Naive thymus-derived CD4-positive, alpha-beta T cell (primary cell): ENCODE measurements around the gene OGFOD2. TPM values are rescaled to one million over a fixed set of nuclear protein-coding genes. Genes with fewer than 3 reads are reported as not detected.
A peak's percentile ranks its signal among the peaks of the same experiment; 100 is the strongest.

Experiments
- ATAC-seq: fragments of 150-1000 bp; cut with Tn5 transposase; 2 replicates; pipeline ENCODE4 v1.10.0; 2021; ENCODE audit warnings: mild to moderate bottlenecking, moderate library complexity
- CTCF ChIA-PET: fragments of 350-600 bp; sonication (Branson Sonifier 250); formaldehyde crosslinking; loops from one replicate; lab custom pipeline; 2021; ENCODE audit warnings: antibody characterized with exemption; lab: Charles Lee
- POLR2A ChIA-PET: fragments of 350-600 bp; sonication (Branson Sonifier 250); formaldehyde crosslinking; loops from one replicate; lab custom pipeline; 2021; ENCODE audit warnings: antibody characterized with exemption, inconsistent platforms; lab: Charles Lee
- DNase-seq, 9 donors: peaks; one replicate each; pipeline versions ENCODE4 v3.0.0 to v3.0.0-alpha.2; 2020 to 2022; ENCODE audit warnings: mixed read lengths in 1 of 9
- H3K27ac ChIP-seq: one replicate; pipeline ENCODE4 v1.7.0; 2013; ENCODE audit warnings: mild to moderate bottlenecking, low read depth, low read length, moderate library complexity
- H3K27me3 ChIP-seq, 2 donors: one replicate each; pipeline ENCODE4 v1.7.0; 2013; ENCODE audit warnings: low read length in 2 of 2, mild to moderate bottlenecking in 2 of 2, moderate library complexity in 2 of 2; ENCODE audit not compliant: control insufficient read depth in 2 of 2, insufficient read depth in 2 of 2
- H3K36me3 ChIP-seq, 3 experiments: 1 replicate in 2 of 3; 2 replicates in 1 of 3; pipeline ENCODE4 v1.7.0; 2013; ENCODE audit warnings: low read length in 3 of 3, mild to moderate bottlenecking in 3 of 3, moderate library complexity in 1 of 3; ENCODE audit not compliant: insufficient read depth in 3 of 3, control insufficient read depth in 2 of 3
- H3K4me1 ChIP-seq, 2 donors: one replicate each; pipeline ENCODE4 v1.7.0; 2013; ENCODE audit warnings: low read length in 2 of 2, mild to moderate bottlenecking in 2 of 2, moderate library complexity in 1 of 2; ENCODE audit not compliant: control insufficient read depth in 2 of 2, insufficient read depth in 2 of 2
- H3K4me3 ChIP-seq: 2 replicates; pipeline ENCODE4 v1.7.0; 2013; ENCODE audit warnings: mild to moderate bottlenecking, low read length
- H3K9me3 ChIP-seq, 3 experiments: 1 replicate in 2 of 3; 2 replicates in 1 of 3; pipeline ENCODE4 v1.7.0; 2013; ENCODE audit warnings: low read length in 3 of 3; ENCODE audit not compliant: control insufficient read depth in 2 of 3
- H3K27ac Mint-ChIP-seq, 9 donors: one replicate each; pipeline ENCODE4 v1.8.0; 2020 to 2022; ENCODE audit warnings: mixed read lengths in 9 of 9, mild to moderate bottlenecking in 8 of 9, moderate library complexity in 5 of 9, inconsistent platforms in 2 of 9
- H3K27me3 Mint-ChIP-seq, 5 donors: one replicate each; pipeline ENCODE4 v1.8.0; 2021 to 2022; ENCODE audit warnings: mixed read lengths in 5 of 5, mild to moderate bottlenecking in 1 of 5
- H3K36me3 Mint-ChIP-seq, 5 donors: one replicate each; pipeline ENCODE4 v1.8.0; 2020 to 2022; ENCODE audit warnings: mixed read lengths in 5 of 5, mild to moderate bottlenecking in 3 of 5, inconsistent platforms in 1 of 5
- H3K4me1 Mint-ChIP-seq, 7 donors: one replicate each; pipeline ENCODE4 v1.8.0; 2020 to 2022; ENCODE audit warnings: mixed read lengths in 7 of 7, mild to moderate bottlenecking in 3 of 7, inconsistent platforms in 1 of 7
- H3K4me3 Mint-ChIP-seq, 10 donors: one replicate each; pipeline ENCODE4 v1.8.0; 2020 to 2022; ENCODE audit warnings: mild to moderate bottlenecking in 10 of 10, mixed read lengths in 10 of 10, moderate library complexity in 6 of 10, inconsistent platforms in 2 of 10
- H3K9me3 Mint-ChIP-seq, 11 donors: one replicate each; pipeline ENCODE4 v1.8.0; 2020 to 2022; ENCODE audit warnings: mixed read lengths in 11 of 11, mild to moderate bottlenecking in 4 of 11, inconsistent platforms in 1 of 11, moderate library complexity in 1 of 11
- intact Hi-C, 2 donors: fragments of 100-400 bp; cut with micrococcal nuclease; formaldehyde crosslinking; loops; one replicate each; pipeline ENCODE4 v1.15.1; 2023
- polyA plus RNA-seq, 2 donors: library from polyadenylated mRNA; unstranded; fragments of 300-500 nt; fragmentation: Illumina TruSeq; gene quantifications; one replicate each; pipeline ENCODE4 v1.2.3, GENCODE V29; 2021
- total RNA-seq, 6 experiments: library from RNA in 5 of 6; stranded (reverse) in 5 of 6; gene quantifications; 1 replicate in 5 of 6; 2 replicates in 1 of 6; pipeline ENCODE4 v1.2.3 and lab custom pipeline; 2021 to 2026

Gene OGFOD2
- 10 to 100 TPM; 17.4 to 49.1 (median 27.2) TPM for total RNA-seq
- 10 to 100 TPM; 16.8 to 19.5 TPM for polyA plus RNA-seq
- 2.4 reads per million, percentile 12 among the genes with 10 or more reads in this experiment for total RNA-seq (lab: John Stamatoyannopoulos, UW)

GRCh38 chr12:122974892-122975789, at the start of gene OGFOD2:
Gene OGFOD2 (plus strand): TSS chr12:122975244. CDS start chr12:122975252, 8 bp downstream.
- intact Hi-C loops = loop anchor here (1.0 to 10.0 kb wide), 22 partner anchors 9 to 1390 kb away; partner anchors contain the start of genes ABCB9 (in 2 of the 2), DDX55 (in 2 of the 2), DIABLO (in 2 of the 2) and MPHOSPH9 (in 2 of the 2)
- H3K27me3 ChIP-seq = no peaks in the 10 kb centered on the region
- Mint-ChIP-seq H3K9me3 (no peaks in the 10 kb centered on the region), H3K27ac (peak within 1 kb of the TSS; percentile 99 to 100 (median 99)), H3K27me3 (peaks cover 0 to 3% (median 0%) of the 10 kb centered on the region in 5 donors), H3K4me1 (peaks cover 19 to 46% (median 31%) of the 10 kb centered on the region in 7 donors), H3K4me3 (peak within 1 kb of the TSS; percentile 92 to 99 (median 97)), H3K36me3 (peaks cover 0 to 2% (median 0%) of the 10 kb centered on the region in 5 donors)
- peak; percentile 80 to 93 (median 92) for DNase-seq
- H3K4me1 ChIP-seq = peaks cover 23 to 28% of the 10 kb centered on the region in 2 donors
- ATAC-seq = peak; percentile 92
- ChIA-PET CTCF (interaction anchor here (1.4 kb wide), 1 partner anchor 80 kb away, joined by 4 read pairs; no protein-coding TSS in a partner anchor), POLR2A (interaction anchor here (0.5 to 3.5 kb wide), 22 partner anchors 9 to 657 kb away, joined by 3 to 34 read pairs (median 5); partner anchors contain the start of genes ABCB9, CCDC62, HIP1R and MPHOSPH9)
- H3K9me3 ChIP-seq = no peaks in the 10 kb centered on the region
- peak within 1 kb of the TSS; percentile 100 for H3K4me3 ChIP-seq
- H3K27ac ChIP-seq = peak within 1 kb of the TSS; percentile 98
- H3K36me3 ChIP-seq = peaks cover 0 to 16% (median 0%) of the 10 kb centered on the region in 3 experiments

- Histone ChIP-seq H3K4me1 (no peaks in the 10 kb centered on the region), H3K36me3 (no peaks in the 10 kb centered on the region), H3K27ac (no peak overlapping the region), H3K27me3 (no peaks in the 10 kb centered on the region), H3K9me3 (no peaks in the 10 kb centered on the region), H3K4me3 (no peak overlapping the region)
- ChIA-PET POLR2A (interaction anchor here (1.1 kb wide), 1 partner anchor 27 kb away, joined by 4 read pairs; no protein-coding TSS in a partner anchor), CTCF (no interaction called here)
- ATAC-seq (no peak), DNase-seq (no peak)
- Mint-ChIP-seq H3K9me3 (no peaks in the 10 kb centered on the region), H3K36me3 (peaks cover 0 to 11% (median 0%) of the 10 kb centered on the region in 5 donors), H3K4me1 (peaks cover 0 to 7% (median 0%) of the 10 kb centered on the region in 7 donors), H3K27ac (no peak overlapping the region), H3K27me3 (no peaks in the 10 kb centered on the region), H3K4me3 (no peak overlapping the region)
- intact Hi-C loops = no loop called here
Measured at GRCh38 chr12:122927756-122928403, 47.2 kb upstream of the OGFOD2 start.

- Mint-ChIP-seq H3K36me3 (peaks cover 0 to 11% (median 0%) of the 10 kb centered on the region in 5 donors), H3K9me3 (no peaks in the 10 kb centered on the region), H3K27ac (no peak overlapping the region), H3K4me3 (no peak overlapping the region), H3K4me1 (peaks cover 0 to 7% (median 0%) of the 10 kb centered on the region in 7 donors), H3K27me3 (no peaks in the 10 kb centered on the region)
- no peak for ATAC-seq
- H3K9me3 ChIP-seq = no peaks in the 10 kb centered on the region
- no peaks in the 10 kb centered on the region for H3K36me3 ChIP-seq
- ChIA-PET CTCF (no interaction called here), POLR2A (no interaction called here)
- no peak overlapping the region for H3K27ac ChIP-seq
- intact Hi-C loops = no loop called here
- no peak overlapping the region for H3K4me3 ChIP-seq
- no peaks in the 10 kb centered on the region for H3K27me3 ChIP-seq
- DNase-seq = no peak
- no peaks in the 10 kb centered on the region for H3K4me1 ChIP-seq
Measured at GRCh38 chr12:122928404-122929147, 46.5 kb upstream of the OGFOD2 start.

- no peak overlapping the region for H3K4me3 ChIP-seq
- no peaks in the 10 kb centered on the region for H3K9me3 ChIP-seq
- Mint-ChIP-seq H3K27ac (no peak overlapping the region), H3K27me3 (no peaks in the 10 kb centered on the region), H3K9me3 (no peaks in the 10 kb centered on the region), H3K4me1 (peaks cover 0 to 7% (median 0%) of the 10 kb centered on the region in 7 donors), H3K36me3 (peaks cover 0 to 11% (median 0%) of the 10 kb centered on the region in 5 donors), H3K4me3 (no peak overlapping the region)
- CTCF ChIA-PET = no interaction called here
- DNase-seq (no peak), ATAC-seq (no peak)
- no peaks in the 10 kb centered on the region for H3K27me3 ChIP-seq
- H3K4me1 ChIP-seq = no peaks in the 10 kb centered on the region
- no peak overlapping the region for H3K27ac ChIP-seq
- POLR2A ChIA-PET = interaction anchor here (0.5 kb wide), 1 partner anchor 13 kb away, joined by 5 read pairs; no protein-coding TSS in a partner anchor
- intact Hi-C loops = no loop called here
- H3K36me3 ChIP-seq = no peaks in the 10 kb centered on the region
Measured at GRCh38 chr12:122929148-122929538, 45.9 kb upstream of the OGFOD2 start.

- no peak for ATAC-seq
- ChIA-PET CTCF (no interaction called here), POLR2A (interaction anchor here (0.5 kb wide), 1 partner anchor 14 kb away, joined by 5 read pairs; no protein-coding TSS in a partner anchor)
- Histone ChIP-seq H3K27ac (no peak overlapping the region), H3K9me3 (no peaks in the 10 kb centered on the region), H3K4me3 (no peak overlapping the region), H3K36me3 (no peaks in the 10 kb centered on the region), H3K27me3 (no peaks in the 10 kb centered on the region), H3K4me1 (no peaks in the 10 kb centered on the region)
- no peak for DNase-seq
- Mint-ChIP-seq H3K4me3 (no peak overlapping the region), H3K27me3 (no peaks in the 10 kb centered on the region), H3K36me3 (peaks cover 0 to 11% (median 0%) of the 10 kb centered on the region in 5 donors), H3K9me3 (no peaks in the 10 kb centered on the region), H3K27ac (no peak overlapping the region), H3K4me1 (peaks cover 0 to 7% (median 0%) of the 10 kb centered on the region in 7 donors)
- intact Hi-C loops = no loop called here
Measured at GRCh38 chr12:122929812-122930211, 45.2 kb upstream of the OGFOD2 start.

GRCh38 chr12:122932207-122932606, 42.8 kb upstream of the OGFOD2 start:
- H3K27ac ChIP-seq = no peak overlapping the region
- H3K36me3 ChIP-seq = no peaks in the 10 kb centered on the region
- CTCF ChIA-PET = no interaction called here
- no peaks in the 10 kb centered on the region for H3K9me3 ChIP-seq
- H3K4me3 Mint-ChIP-seq = no peak overlapping the region
- H3K36me3 Mint-ChIP-seq = peaks cover 0 to 5% (median 0%) of the 10 kb centered on the region in 5 donors
- no peak for ATAC-seq
- intact Hi-C loops = no loop called here
- no peaks in the 10 kb centered on the region for H3K27me3 Mint-ChIP-seq
- no peak overlapping the region for H3K27ac Mint-ChIP-seq
- H3K4me3 ChIP-seq = no peak overlapping the region
- no peaks in the 10 kb centered on the region for H3K9me3 Mint-ChIP-seq
- peaks cover 0 to 3% (median 0%) of the 10 kb centered on the region in 7 donors for H3K4me1 Mint-ChIP-seq
- H3K4me1 ChIP-seq = no peaks in the 10 kb centered on the region
- no peak for DNase-seq
- no peaks in the 10 kb centered on the region for H3K27me3 ChIP-seq
- POLR2A ChIA-PET = no interaction called here
